ENCODE measurements around the gene KCNG2.
A peak's percentile ranks its signal among the peaks of the same experiment; 100 is the strongest.
"Not testable (repeated sequence)": the region's sequence is repeated elsewhere in the genome, so short reads cannot be mapped to it uniquely, and the experiment has no call there.

KCNG2 gene, protein sequence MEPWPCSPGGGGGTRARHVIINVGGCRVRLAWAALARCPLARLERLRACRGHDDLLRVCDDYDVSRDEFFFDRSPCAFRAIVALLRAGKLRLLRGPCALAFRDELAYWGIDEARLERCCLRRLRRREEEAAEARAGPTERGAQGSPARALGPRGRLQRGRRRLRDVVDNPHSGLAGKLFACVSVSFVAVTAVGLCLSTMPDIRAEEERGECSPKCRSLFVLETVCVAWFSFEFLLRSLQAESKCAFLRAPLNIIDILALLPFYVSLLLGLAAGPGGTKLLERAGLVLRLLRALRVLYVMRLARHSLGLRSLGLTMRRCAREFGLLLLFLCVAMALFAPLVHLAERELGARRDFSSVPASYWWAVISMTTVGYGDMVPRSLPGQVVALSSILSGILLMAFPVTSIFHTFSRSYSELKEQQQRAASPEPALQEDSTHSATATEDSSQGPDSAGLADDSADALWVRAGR

DNA sequence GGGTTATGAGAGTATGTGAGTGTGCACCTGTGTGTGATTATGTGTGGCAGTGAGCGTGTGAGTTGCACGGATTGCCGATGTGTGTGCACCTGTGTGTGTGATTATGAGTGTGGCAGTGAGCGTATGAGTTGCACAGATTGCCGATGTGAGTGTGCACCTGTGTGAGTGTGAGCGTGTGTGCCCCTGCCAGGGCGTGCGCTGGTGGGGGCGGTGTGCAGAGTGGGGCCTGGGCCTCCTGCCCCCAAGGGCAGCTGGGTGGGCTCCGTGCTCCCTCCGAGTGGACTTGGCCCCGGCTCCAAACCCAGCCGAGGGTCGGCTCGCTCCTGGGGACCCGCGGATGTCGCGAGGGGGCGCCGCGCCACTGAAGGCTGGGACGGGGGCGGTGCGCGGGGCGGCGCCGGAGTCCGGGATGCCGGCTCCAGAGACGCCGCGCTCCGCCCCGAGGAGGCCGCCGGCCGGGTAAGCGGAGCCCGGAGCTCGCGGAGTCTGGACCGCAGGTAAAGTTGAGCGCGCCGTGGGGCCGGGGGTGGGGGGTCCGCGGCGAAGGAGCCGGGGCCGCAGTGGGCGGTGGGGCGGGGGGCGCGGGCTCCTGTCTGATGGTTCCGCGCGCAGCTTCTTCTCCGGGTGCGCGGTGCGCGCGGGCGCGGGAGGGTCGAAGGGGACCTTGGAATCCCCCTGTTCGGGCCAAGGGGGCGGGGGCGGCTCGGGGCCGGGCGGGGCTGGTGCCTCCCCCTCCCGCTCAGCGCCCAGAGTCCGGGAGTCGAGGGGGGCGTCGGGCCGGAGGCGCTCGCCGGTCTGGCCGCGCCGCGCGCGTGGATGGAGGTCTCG is at the start of gene KCNG2:
Gene KCNG2, plus strand, starts transcription at position 421 of the 828 bp plus-strand sequence. CDS start 65,730 bp downstream, outside the sequence.
- peak within 1 kb of the TSS; percentile 62 for H3K4me3 ChIP-seq (ENCODE audit: low read depth, low read length)
- H3K27ac ChIP-seq (ENCODE audit: low read depth, low read length): no peak within 1 kb of the TSS
- no peaks in the 10 kb centered on the region for H3K9me3 ChIP-seq (ENCODE audit: control insufficient read depth, insufficient read depth, low read depth, low read length)
- peaks cover 79% of the 10 kb centered on the region for H3K27me3 ChIP-seq (ENCODE audit: control insufficient read depth, insufficient read depth, low read length)
- no peaks in the 10 kb centered on the region for H3K36me3 ChIP-seq (ENCODE audit: control insufficient read depth, insufficient read depth, low read length)
- no peak within 1 kb of the TSS for H3K9ac ChIP-seq (ENCODE audit: low read length)
- peaks cover 10% of the 10 kb centered on the region; the same call in 1 of the 2 replicates for H3K4me1 ChIP-seq (ENCODE audit: control insufficient read depth, insufficient read depth, low read length)

DNA sequence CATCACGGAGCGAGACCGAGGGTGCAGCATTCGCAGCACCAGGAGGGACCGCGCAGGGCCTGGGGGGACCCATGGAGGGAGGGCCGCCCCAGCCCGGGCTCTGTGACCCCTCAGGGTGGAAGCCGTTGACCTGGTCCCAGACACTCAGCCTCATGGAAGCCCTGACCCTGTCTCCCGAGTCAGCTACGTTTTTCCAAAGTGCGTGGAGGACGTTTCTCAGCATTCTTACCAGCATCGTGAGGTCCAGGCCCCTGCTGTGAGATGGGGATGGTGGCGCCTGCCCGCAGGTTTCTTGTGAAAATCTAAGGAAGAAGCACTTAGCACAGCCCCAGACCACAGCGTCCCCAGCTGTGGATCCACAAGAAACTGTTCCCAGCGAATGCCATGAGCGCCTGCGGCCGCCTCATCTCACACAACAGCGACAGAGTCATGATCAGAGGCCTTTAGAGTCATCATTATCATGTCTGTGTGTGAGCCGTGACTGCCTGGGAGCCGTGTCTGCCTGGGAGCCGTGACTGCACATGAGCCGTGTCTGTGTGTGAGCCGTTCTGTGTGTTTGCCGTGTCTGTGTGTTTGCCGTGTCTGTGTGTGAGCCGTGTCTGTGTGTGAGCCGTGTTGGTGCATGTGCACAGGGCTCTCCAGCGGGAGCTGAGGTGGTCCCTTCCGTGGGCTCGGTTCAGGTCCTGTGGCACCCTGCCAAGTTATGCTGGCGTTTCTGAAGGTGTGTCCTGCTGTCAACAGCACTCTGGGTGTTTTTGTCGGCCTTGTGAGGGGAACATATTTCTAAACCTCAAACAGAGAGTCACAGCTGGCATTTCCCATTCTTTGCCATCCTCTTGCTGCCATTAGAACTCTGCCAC is 49.2 kb upstream of the KCNG2 start:
- H3K9me3 ChIP-seq (ENCODE audit: control insufficient read depth, insufficient read depth, low read depth, low read length): no peaks in the 10 kb centered on the region
- no peaks in the 10 kb centered on the region for H3K4me1 ChIP-seq (ENCODE audit: control insufficient read depth, insufficient read depth, low read length)
- peaks cover 30% of the 10 kb centered on the region for H3K36me3 ChIP-seq (ENCODE audit: control insufficient read depth, insufficient read depth, low read length)
- no peaks in the 10 kb centered on the region for H3K27me3 ChIP-seq (ENCODE audit: control insufficient read depth, insufficient read depth, low read length)
- H3K27ac ChIP-seq (ENCODE audit: low read depth, low read length): no peak overlapping the region
- no peak overlapping the region for H3K4me3 ChIP-seq (ENCODE audit: low read depth, low read length)
- no peak overlapping the region for H3K9ac ChIP-seq (ENCODE audit: low read length)

- Histone ChIP-seq H3K9ac (ENCODE audit: low read length) (no peak overlapping the region), H3K27ac (ENCODE audit: low read depth, low read length) (no peak overlapping the region), H3K9me3 (ENCODE audit: control insufficient read depth, insufficient read depth, low read depth, low read length) (no peaks in the 10 kb centered on the region), H3K4me1 (ENCODE audit: control insufficient read depth, insufficient read depth, low read length) (no peaks in the 10 kb centered on the region), H3K27me3 (ENCODE audit: control insufficient read depth, insufficient read depth, low read length) (no peaks in the 10 kb centered on the region), H3K36me3 (ENCODE audit: control insufficient read depth, insufficient read depth, low read length) (peaks cover 33% of the 10 kb centered on the region), H3K4me3 (ENCODE audit: low read depth, low read length) (no peak overlapping the region)
Measured at GRCh38 chr18:79749251-79750191, 48.2 kb upstream of the KCNG2 start.

- no peak overlapping the region for H3K27ac ChIP-seq (ENCODE audit: low read depth, low read length)
- no peaks in the 10 kb centered on the region for H3K4me1 ChIP-seq (ENCODE audit: control insufficient read depth, insufficient read depth, low read length)
- H3K9ac ChIP-seq (ENCODE audit: low read length): no peak overlapping the region
- H3K4me3 ChIP-seq (ENCODE audit: low read depth, low read length): no peak overlapping the region
- no peaks in the 10 kb centered on the region for H3K9me3 ChIP-seq (ENCODE audit: control insufficient read depth, insufficient read depth, low read depth, low read length)
- H3K36me3 ChIP-seq (ENCODE audit: control insufficient read depth, insufficient read depth, low read length): peaks cover 46% of the 10 kb centered on the region
- H3K27me3 ChIP-seq (ENCODE audit: control insufficient read depth, insufficient read depth, low read length): no peaks in the 10 kb centered on the region
Measured at GRCh38 chr18:79750980-79751571, 46.7 kb upstream of the KCNG2 start.

GRCh38 chr18:79751918-79752578 is 45.7 kb upstream of the KCNG2 start:
- not testable (repeated sequence) for H3K9ac ChIP-seq (ENCODE audit: low read length)
- H3K36me3 ChIP-seq (ENCODE audit: control insufficient read depth, insufficient read depth, low read length): peaks cover 41% of the 10 kb centered on the region

DNA sequence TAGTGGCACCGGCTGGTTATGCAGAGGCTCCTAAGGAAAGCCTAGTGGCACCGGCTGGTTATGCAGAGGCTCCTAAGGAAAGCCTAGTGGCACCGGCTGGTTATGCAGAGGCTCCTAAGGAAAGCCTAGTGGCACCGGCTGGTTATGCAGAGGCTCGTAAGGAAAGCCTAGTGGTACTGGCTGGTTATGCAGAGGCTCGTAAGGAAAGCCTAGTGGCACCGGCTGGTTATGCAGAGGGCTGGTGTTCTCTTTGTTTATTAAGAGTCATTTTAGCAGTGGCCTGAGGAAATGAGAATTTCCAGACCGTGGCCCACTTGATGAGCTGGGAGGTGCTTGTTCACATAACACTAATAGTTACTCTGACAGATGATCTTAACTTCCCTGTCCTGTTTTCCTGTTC is 44.8 kb upstream of the KCNG2 start:
- not testable (repeated sequence) for H3K4me3 ChIP-seq (ENCODE audit: low read depth, low read length); H3K4me1 ChIP-seq (ENCODE audit: control insufficient read depth, insufficient read depth, low read length); H3K9ac ChIP-seq (ENCODE audit: low read length); H3K9me3 ChIP-seq (ENCODE audit: control insufficient read depth, insufficient read depth, low read depth, low read length); H3K27ac ChIP-seq (ENCODE audit: low read depth, low read length); H3K27me3 ChIP-seq (ENCODE audit: control insufficient read depth, insufficient read depth, low read length)
- H3K36me3 ChIP-seq (ENCODE audit: control insufficient read depth, insufficient read depth, low read length): peaks cover 35% of the 10 kb centered on the region

More at GRCh38 chr18:79751918-79752578, 45.7 kb upstream of the KCNG2 start:
- not testable (repeated sequence) for H3K4me1 ChIP-seq (ENCODE audit: control insufficient read depth, insufficient read depth, low read length); H3K9me3 ChIP-seq (ENCODE audit: control insufficient read depth, insufficient read depth, low read depth, low read length); H3K27me3 ChIP-seq (ENCODE audit: control insufficient read depth, insufficient read depth, low read length); H3K4me3 ChIP-seq (ENCODE audit: low read depth, low read length); H3K27ac ChIP-seq (ENCODE audit: low read depth, low read length)

- Histone ChIP-seq H3K36me3 (ENCODE audit: control insufficient read depth, insufficient read depth, low read length) (peaks cover 33% of the 10 kb centered on the region), H3K4me3 (ENCODE audit: low read depth, low read length) (no peak overlapping the region)
Measured at GRCh38 chr18:79753391-79753851, 44.3 kb upstream of the KCNG2 start.

GRCh38 chr18:79754022-79754761 is 43.5 kb upstream of the KCNG2 start:
- H3K4me1 ChIP-seq (ENCODE audit: control insufficient read depth, insufficient read depth, low read length): no peaks in the 10 kb centered on the region

More at GRCh38 chr18:79753391-79753851, 44.3 kb upstream of the KCNG2 start:
- Histone ChIP-seq H3K27me3 (ENCODE audit: control insufficient read depth, insufficient read depth, low read length) (no peaks in the 10 kb centered on the region), H3K9ac (ENCODE audit: low read length) (no peak overlapping the region), H3K9me3 (ENCODE audit: control insufficient read depth, insufficient read depth, low read depth, low read length) (no peaks in the 10 kb centered on the region), H3K27ac (ENCODE audit: low read depth, low read length) (no peak overlapping the region), H3K4me1 (ENCODE audit: control insufficient read depth, insufficient read depth, low read length) (no peaks in the 10 kb centered on the region)

GRCh38 chr18:79754831-79755351 is 42.8 kb upstream of the KCNG2 start:
- H3K36me3 ChIP-seq (ENCODE audit: control insufficient read depth, insufficient read depth, low read length): peaks cover 30% of the 10 kb centered on the region
- no peak overlapping the region for H3K9ac ChIP-seq (ENCODE audit: low read length)
- no peak overlapping the region for H3K27ac ChIP-seq (ENCODE audit: low read depth, low read length)
- no peaks in the 10 kb centered on the region for H3K27me3 ChIP-seq (ENCODE audit: control insufficient read depth, insufficient read depth, low read length)
- no peak overlapping the region for H3K4me3 ChIP-seq (ENCODE audit: low read depth, low read length)
- no peaks in the 10 kb centered on the region for H3K4me1 ChIP-seq (ENCODE audit: control insufficient read depth, insufficient read depth, low read length)
- H3K9me3 ChIP-seq (ENCODE audit: control insufficient read depth, insufficient read depth, low read depth, low read length): no peaks in the 10 kb centered on the region

More at GRCh38 chr18:79754022-79754761, 43.5 kb upstream of the KCNG2 start:
- Histone ChIP-seq H3K36me3 (ENCODE audit: control insufficient read depth, insufficient read depth, low read length) (peaks cover 30% of the 10 kb centered on the region), H3K27ac (ENCODE audit: low read depth, low read length) (no peak overlapping the region), H3K4me3 (ENCODE audit: low read depth, low read length) (no peak overlapping the region), H3K9ac (ENCODE audit: low read length) (no peak overlapping the region), H3K9me3 (ENCODE audit: control insufficient read depth, insufficient read depth, low read depth, low read length) (no peaks in the 10 kb centered on the region), H3K27me3 (ENCODE audit: control insufficient read depth, insufficient read depth, low read length) (no peaks in the 10 kb centered on the region)
